Neural progenitor cell (in vitro differentiated cells): ENCODE data around the gene SHBG. TPM values are rescaled to one million over a fixed set of nuclear protein-coding genes. Genes with fewer than 3 reads are reported as not detected.
A peak's percentile ranks its signal among the peaks of the same experiment; 100 is the strongest.

ENCODE experiments used
- DNase-seq: peaks from one replicate; pipeline ENCODE4 v3.0.0-alpha.2; 2016; ENCODE audit warnings: low spot score
- H2AFZ ChIP-seq: fragments of 200-600 bp; sonication (generic); replicated peaks from 2 replicates; pipeline ENCODE4 v1.6.1; 2016; ENCODE audit warnings: antibody characterized with exemption
- H3F3A ChIP-seq: fragments of 200-600 bp; sonication (generic); 2 replicates; pipeline ENCODE4 v1.6.1; 2016; ENCODE audit warnings: antibody characterized with exemption, low read depth
- H3K27ac ChIP-seq: fragments of 200-600 bp; sonication (generic); 2 replicates; pipeline ENCODE4 v1.5.1; 2016; ENCODE audit warnings: mild to moderate bottlenecking
- H3K27me3 ChIP-seq: fragments of 200-600 bp; sonication (generic); 2 replicates; pipeline ENCODE4 v1.6.1; 2016; ENCODE audit warnings: mild to moderate bottlenecking, moderate library complexity
- H3K36me3 ChIP-seq: fragments of 200-600 bp; sonication (generic); 2 replicates; pipeline ENCODE4 v1.5.1; 2016
- H3K4me1 ChIP-seq: fragments of 200-600 bp; sonication (generic); 2 replicates; pipeline ENCODE4 v1.6.1; 2016; ENCODE audit warnings: mixed run types
- H3K4me2 ChIP-seq: fragments of 200-600 bp; sonication (generic); 2 replicates; pipeline ENCODE4 v1.6.1; 2016
- H3K4me3 ChIP-seq: fragments of 200-600 bp; sonication (generic); 2 replicates; pipeline ENCODE4 v1.5.1; 2016
- H3K79me2 ChIP-seq: fragments of 200-600 bp; sonication (generic); 2 replicates; pipeline ENCODE4 v1.6.1; 2016; ENCODE audit warnings: low read depth
- H3K9ac ChIP-seq: fragments of 200-600 bp; sonication (generic); 2 replicates; pipeline ENCODE4 v1.6.1; 2016
- H3K9me3 ChIP-seq: fragments of 200-600 bp; sonication (generic); 2 replicates; pipeline ENCODE4 v1.5.1; 2016; ENCODE audit warnings: low read depth
- H4K20me1 ChIP-seq: fragments of 200-600 bp; sonication (generic); 2 replicates; pipeline ENCODE4 v1.6.1; 2016; ENCODE audit warnings: low read depth
- H3K27ac Mint-ChIP-seq: 3 replicates; pipeline ENCODE4 v1.8.0; 2021; ENCODE audit warnings: mixed read lengths
- H3K27me3 Mint-ChIP-seq: 2 replicates; pipeline ENCODE4 v1.8.0; 2022; ENCODE audit warnings: low read depth, mild to moderate bottlenecking, inconsistent platforms, moderate library complexity, mixed read lengths; ENCODE audit not compliant: insufficient read depth
- H3K36me3 Mint-ChIP-seq: 3 replicates; pipeline ENCODE4 v1.8.0; 2021; ENCODE audit warnings: mixed read lengths
- H3K4me1 Mint-ChIP-seq: 3 replicates; pipeline ENCODE4 v1.8.0; 2021; ENCODE audit warnings: mixed read lengths
- H3K4me3 Mint-ChIP-seq: 3 replicates; pipeline ENCODE4 v1.8.0; 2021; ENCODE audit warnings: mild to moderate bottlenecking, moderate library complexity, mixed read lengths
- H3K9me3 Mint-ChIP-seq: 3 replicates; pipeline ENCODE4 v1.8.0; 2020; ENCODE audit warnings: mixed read lengths
- EZH2 ChIP-seq: fragments of 200-600 bp; sonication (generic); IDR thresholded peaks from 2 replicates; pipeline ENCODE4 v1.6.1; 2017; ENCODE audit warnings: antibody characterized with exemption, mild to moderate bottlenecking, moderate library complexity
- EZH2phosphoT487 ChIP-seq: fragments of 200-600 bp; sonication (generic); IDR thresholded peaks from 2 replicates; pipeline ENCODE4 v1.6.1; 2017; ENCODE audit warnings: antibody characterized with exemption
- total RNA-seq: library from RNA; depleted of rRNA; stranded (reverse); fragments of >200 nt; gene quantifications from 2 replicates; pipeline ENCODE4 v1.2.3, GENCODE V29; 2015; ENCODE audit warnings: low replicate concordance
- TF ChIP-seq, protein P1 (sequence below): fragments of 200-600 bp; sonication (generic); IDR thresholded peaks from 2 replicates; pipeline ENCODE4 v1.5.1; 2017; ENCODE audit warnings: antibody characterized with exemption, mild to moderate bottlenecking

The SHBG gene
- total RNA-seq, 1 donor from 2014 or later, result not detected

DNA sequence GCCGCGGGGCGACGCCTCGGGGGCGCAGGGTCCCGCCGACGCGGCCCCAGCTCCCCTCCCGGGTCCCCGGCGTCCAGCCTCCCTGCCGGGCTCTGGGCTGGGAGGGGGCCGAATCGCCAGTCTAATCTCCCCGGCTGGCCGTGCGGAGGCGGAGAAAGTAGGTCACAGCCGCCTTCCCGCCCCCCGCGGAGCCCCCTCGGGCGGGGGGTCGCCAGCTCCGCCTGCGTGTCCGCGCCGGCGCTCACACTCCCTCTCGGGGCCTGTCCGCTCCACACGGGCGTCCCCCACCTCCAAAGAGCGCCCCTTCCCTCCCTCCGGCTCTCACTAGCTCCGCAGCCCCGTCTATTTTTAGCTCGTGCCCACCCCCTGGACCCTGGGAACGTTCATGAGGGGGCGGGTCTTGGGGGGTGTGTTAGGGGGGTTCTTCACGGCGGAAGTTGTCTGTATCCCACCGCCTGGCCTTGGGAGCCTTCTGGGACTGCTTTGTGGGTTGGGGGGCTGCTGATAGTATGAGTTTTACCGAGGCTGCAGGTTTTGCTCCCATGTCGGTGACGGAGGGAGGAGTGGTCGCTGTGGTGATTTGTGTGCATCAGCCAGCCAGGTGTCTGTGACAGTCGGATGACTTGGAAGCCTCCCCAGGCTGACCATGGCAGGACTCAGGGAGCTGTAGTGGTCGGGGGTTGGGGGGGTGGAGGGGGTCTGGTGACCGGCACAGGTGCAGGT is 21.9 kb downstream of the SHBG start:
- peaks cover 1% of the 10 kb centered on the region for H3K4me1 ChIP-seq
- H3K4me1 Mint-ChIP-seq, result peaks cover 37% of the 10 kb centered on the region
- H3K79me2 ChIP-seq, result no peaks in the 10 kb centered on the region
- H3K4me2 ChIP-seq, result peak overlapping the region; percentile 98
- no peaks in the 10 kb centered on the region for H3K9me3 Mint-ChIP-seq
- peaks cover 16% of the 10 kb centered on the region for H3K27me3 Mint-ChIP-seq
- H3F3A ChIP-seq, result peaks cover 36% of the 10 kb centered on the region
- peak overlapping the region; percentile 91 for H3K4me3 Mint-ChIP-seq
- no peaks in the 10 kb centered on the region for H4K20me1 ChIP-seq
- DNase-seq, result peak; percentile 70
- TF ChIP-seq, protein P1, sequence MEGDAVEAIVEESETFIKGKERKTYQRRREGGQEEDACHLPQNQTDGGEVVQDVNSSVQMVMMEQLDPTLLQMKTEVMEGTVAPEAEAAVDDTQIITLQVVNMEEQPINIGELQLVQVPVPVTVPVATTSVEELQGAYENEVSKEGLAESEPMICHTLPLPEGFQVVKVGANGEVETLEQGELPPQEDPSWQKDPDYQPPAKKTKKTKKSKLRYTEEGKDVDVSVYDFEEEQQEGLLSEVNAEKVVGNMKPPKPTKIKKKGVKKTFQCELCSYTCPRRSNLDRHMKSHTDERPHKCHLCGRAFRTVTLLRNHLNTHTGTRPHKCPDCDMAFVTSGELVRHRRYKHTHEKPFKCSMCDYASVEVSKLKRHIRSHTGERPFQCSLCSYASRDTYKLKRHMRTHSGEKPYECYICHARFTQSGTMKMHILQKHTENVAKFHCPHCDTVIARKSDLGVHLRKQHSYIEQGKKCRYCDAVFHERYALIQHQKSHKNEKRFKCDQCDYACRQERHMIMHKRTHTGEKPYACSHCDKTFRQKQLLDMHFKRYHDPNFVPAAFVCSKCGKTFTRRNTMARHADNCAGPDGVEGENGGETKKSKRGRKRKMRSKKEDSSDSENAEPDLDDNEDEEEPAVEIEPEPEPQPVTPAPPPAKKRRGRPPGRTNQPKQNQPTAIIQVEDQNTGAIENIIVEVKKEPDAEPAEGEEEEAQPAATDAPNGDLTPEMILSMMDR, result peak; percentile 10
- no peak for TF ChIP-seq EZH2
- H3K27ac Mint-ChIP-seq, result peak overlapping the region; percentile 69
- H3K27ac ChIP-seq, result no peak overlapping the region
- no peaks in the 10 kb centered on the region for H3K9me3 ChIP-seq
- peak overlapping the region; percentile 55 for H2AFZ ChIP-seq
- H3K36me3 Mint-ChIP-seq, result peaks cover 17% of the 10 kb centered on the region
- H3K27me3 ChIP-seq, result peaks cover 37% of the 10 kb centered on the region
- H3K36me3 ChIP-seq, result no peaks in the 10 kb centered on the region
- H3K9ac ChIP-seq, result no peak overlapping the region
- H3K4me3 ChIP-seq, result peak overlapping the region; percentile 78

DNA sequence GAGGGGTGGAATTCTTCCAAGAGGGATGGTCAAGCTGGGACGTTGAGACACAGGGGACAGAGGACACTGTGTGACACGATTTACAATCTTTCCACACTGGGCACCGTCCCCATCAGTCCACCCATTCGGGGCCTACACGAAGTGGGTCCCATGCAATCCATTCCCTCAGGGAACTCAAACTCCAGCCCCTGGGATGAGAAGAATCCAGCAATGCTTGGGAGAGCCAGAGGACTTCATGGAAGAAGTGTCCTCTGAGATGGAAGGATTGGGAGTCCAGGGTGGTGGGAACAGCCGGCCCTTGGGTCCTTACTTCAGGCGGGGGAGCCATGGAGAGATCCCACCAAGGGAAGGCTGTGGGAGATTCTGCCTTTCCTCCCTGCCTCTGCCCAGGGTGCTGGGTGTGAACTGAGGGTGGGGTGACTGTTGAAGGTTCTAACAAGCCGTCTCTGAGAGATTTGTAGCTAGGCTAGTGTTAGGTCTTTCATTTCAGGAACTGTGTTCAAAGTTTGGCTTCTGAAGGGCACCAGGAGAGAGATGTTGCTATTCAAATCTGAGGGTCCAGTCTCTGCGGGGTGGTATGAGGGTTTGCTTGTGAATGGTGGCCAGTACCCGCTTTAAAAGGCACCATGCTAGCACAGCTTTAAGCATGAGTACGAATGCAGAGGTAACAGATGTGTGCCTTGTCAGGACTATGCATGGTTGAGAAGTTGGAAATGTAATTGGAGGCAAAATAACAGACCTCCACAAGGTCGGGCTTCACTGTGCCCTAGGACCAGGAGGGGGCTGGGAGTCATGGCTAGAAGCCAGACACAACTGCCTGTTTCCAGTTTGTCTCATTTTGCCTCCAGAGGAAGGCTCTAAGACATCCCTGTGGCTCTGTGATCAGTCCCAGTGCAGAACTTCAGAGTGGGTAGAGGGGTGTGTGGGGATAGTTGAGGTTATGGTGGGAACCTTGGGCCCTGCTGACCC is 22.7 kb downstream of the SHBG start:
- H3K27me3 Mint-ChIP-seq, result peaks cover 16% of the 10 kb centered on the region
- no peak overlapping the region for H3K4me3 ChIP-seq
- TF ChIP-seq EZH2phosphoT487 (no peak), EZH2 (no peak)
- TF ChIP-seq, protein P1, result no peak
- peaks cover 37% of the 10 kb centered on the region for H3K27me3 ChIP-seq
- peaks cover 8% of the 10 kb centered on the region for H3K4me1 ChIP-seq
- no peaks in the 10 kb centered on the region for H4K20me1 ChIP-seq
- peaks cover 17% of the 10 kb centered on the region for H3K36me3 Mint-ChIP-seq
- peaks cover 44% of the 10 kb centered on the region for H3F3A ChIP-seq
- H3K4me1 Mint-ChIP-seq, result peaks cover 44% of the 10 kb centered on the region
- H3K9ac ChIP-seq, result no peak overlapping the region
- peak overlapping the region; percentile 98 for H3K4me2 ChIP-seq
- H3K9me3 ChIP-seq, result no peaks in the 10 kb centered on the region
- no peaks in the 10 kb centered on the region for H3K36me3 ChIP-seq
- H3K4me3 Mint-ChIP-seq, result peak overlapping the region; percentile 91
- no peaks in the 10 kb centered on the region for H3K9me3 Mint-ChIP-seq
- H3K27ac Mint-ChIP-seq, result no peak overlapping the region
- no peak overlapping the region for H2AFZ ChIP-seq
- H3K27ac ChIP-seq, result no peak overlapping the region
- no peak for DNase-seq
- no peaks in the 10 kb centered on the region for H3K79me2 ChIP-seq

DNA sequence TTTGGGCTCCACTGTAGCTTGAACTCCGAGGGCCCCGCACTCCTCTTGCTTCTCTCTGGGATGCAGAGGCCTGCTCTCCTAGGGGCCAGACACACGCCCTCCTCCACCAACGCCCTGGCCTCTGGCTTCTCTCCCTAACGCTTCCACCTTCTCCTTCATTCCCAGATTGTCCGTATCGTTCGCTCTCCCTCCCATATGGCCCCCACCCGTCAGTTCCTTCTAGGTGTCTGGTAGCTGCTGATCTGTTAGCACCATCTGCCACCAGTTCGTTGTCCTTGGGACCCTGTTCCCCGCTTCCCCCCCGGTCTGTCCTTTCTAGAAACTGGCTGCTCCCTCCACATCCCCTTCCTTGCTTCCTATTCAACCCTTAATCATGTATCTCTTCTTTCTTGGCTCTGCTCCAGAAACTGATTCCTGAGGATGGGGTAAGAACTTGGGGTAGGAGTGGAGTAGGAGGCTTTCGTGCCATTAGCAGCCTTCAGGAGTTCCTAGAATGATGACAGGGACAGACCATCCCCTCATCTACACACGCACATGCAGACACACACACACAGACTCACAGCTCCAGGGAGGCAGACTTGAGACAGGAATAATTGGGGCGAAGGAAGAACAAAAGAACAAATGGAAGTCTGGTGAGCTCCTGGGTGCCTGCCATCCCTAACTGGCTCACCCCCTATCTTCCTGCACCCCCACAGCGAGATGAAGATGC is 25.1 kb downstream of the SHBG start:
- H3K9me3 Mint-ChIP-seq, result no peaks in the 10 kb centered on the region
- H3K9ac ChIP-seq, result no peak overlapping the region
- peaks cover 8% of the 10 kb centered on the region for H3K4me1 ChIP-seq
- H3K27me3 Mint-ChIP-seq, result peaks cover 12% of the 10 kb centered on the region
- H3K4me3 ChIP-seq, result no peak overlapping the region
- peaks cover 45% of the 10 kb centered on the region for H3K4me1 Mint-ChIP-seq
- peaks cover 21% of the 10 kb centered on the region for H3K36me3 Mint-ChIP-seq
- H3K36me3 ChIP-seq, result no peaks in the 10 kb centered on the region
- H3K79me2 ChIP-seq, result no peaks in the 10 kb centered on the region
- no peak overlapping the region for H2AFZ ChIP-seq
- no peak for DNase-seq
- no peak overlapping the region for H3K4me2 ChIP-seq
- no peak overlapping the region for H3K27ac ChIP-seq
- H3F3A ChIP-seq, result peaks cover 44% of the 10 kb centered on the region
- TF ChIP-seq, protein P1, result no peak
- TF ChIP-seq EZH2phosphoT487 (no peak), EZH2 (no peak)
- peak overlapping the region; percentile 61 for H3K4me3 Mint-ChIP-seq
- peaks cover 32% of the 10 kb centered on the region for H3K27me3 ChIP-seq
- H3K27ac Mint-ChIP-seq, result no peak overlapping the region
- H4K20me1 ChIP-seq, result no peaks in the 10 kb centered on the region
- no peaks in the 10 kb centered on the region for H3K9me3 ChIP-seq
